PFSK-1 (cell line): ENCODE results near the gene DNAH1.

Experiments
- FOXP2 ChIP-seq: optimal IDR thresholded peaks from 2 replicates; pipeline ENCODE3; 2011; ENCODE audit warnings: borderline replicate concordance, control low read depth, inconsistent platforms; ENCODE audit not compliant: insufficient read depth; ENCODE audit errors: extremely low read length, extremely low read depth
- POLR2AphosphoS5 ChIP-seq: IDR thresholded peaks from 2 replicates; pipeline ENCODE4 v1.6.1; 2012; ENCODE audit warnings: low read depth, mild to moderate bottlenecking, control low read depth, low read length, moderate library complexity
- SIN3A ChIP-seq: IDR thresholded peaks from 2 replicates; pipeline ENCODE4 v1.6.1; 2012; ENCODE audit warnings: mild to moderate bottlenecking, low read length, moderate library complexity, borderline replicate concordance; ENCODE audit not compliant: insufficient read depth
- TAF1 ChIP-seq: IDR thresholded peaks from 2 replicates; pipeline ENCODE4 v1.6.1; 2012; ENCODE audit warnings: low read length, control low read depth, borderline replicate concordance; ENCODE audit not compliant: insufficient read depth
- TF ChIP-seq, protein P1 (sequence below), 2 experiments: IDR thresholded peaks; 2 replicates each; pipeline versions ENCODE4 v1.6.1 to v1.8.0; 2011 to 2012; ENCODE audit warnings: low read depth in 2 of 2, low read length in 2 of 2, control low read depth in 1 of 2, inconsistent platforms in 1 of 2, mild to moderate bottlenecking in 1 of 2, moderate library complexity in 1 of 2; ENCODE audit not compliant: insufficient read depth in 1 of 2

The DNAH1 gene

GRCh38 chr3:52441772-52442332 lies 125.7 kb downstream of the DNAH1 start:
- no peak for TF ChIP-seq POLR2AphosphoS5
- no peak for TF ChIP-seq TAF1
- TF ChIP-seq SIN3A: no peak
- TF ChIP-seq, protein P1, sequence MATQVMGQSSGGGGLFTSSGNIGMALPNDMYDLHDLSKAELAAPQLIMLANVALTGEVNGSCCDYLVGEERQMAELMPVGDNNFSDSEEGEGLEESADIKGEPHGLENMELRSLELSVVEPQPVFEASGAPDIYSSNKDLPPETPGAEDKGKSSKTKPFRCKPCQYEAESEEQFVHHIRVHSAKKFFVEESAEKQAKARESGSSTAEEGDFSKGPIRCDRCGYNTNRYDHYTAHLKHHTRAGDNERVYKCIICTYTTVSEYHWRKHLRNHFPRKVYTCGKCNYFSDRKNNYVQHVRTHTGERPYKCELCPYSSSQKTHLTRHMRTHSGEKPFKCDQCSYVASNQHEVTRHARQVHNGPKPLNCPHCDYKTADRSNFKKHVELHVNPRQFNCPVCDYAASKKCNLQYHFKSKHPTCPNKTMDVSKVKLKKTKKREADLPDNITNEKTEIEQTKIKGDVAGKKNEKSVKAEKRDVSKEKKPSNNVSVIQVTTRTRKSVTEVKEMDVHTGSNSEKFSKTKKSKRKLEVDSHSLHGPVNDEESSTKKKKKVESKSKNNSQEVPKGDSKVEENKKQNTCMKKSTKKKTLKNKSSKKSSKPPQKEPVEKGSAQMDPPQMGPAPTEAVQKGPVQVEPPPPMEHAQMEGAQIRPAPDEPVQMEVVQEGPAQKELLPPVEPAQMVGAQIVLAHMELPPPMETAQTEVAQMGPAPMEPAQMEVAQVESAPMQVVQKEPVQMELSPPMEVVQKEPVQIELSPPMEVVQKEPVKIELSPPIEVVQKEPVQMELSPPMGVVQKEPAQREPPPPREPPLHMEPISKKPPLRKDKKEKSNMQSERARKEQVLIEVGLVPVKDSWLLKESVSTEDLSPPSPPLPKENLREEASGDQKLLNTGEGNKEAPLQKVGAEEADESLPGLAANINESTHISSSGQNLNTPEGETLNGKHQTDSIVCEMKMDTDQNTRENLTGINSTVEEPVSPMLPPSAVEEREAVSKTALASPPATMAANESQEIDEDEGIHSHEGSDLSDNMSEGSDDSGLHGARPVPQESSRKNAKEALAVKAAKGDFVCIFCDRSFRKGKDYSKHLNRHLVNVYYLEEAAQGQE (IDR thresholded peaks at IDR 0.05; ENCODE audit: insufficient read depth in 1 of 2, low read depth in 2 of 2, low read length in 2 of 2): no peak
- TF ChIP-seq FOXP2: no peak

DNA sequence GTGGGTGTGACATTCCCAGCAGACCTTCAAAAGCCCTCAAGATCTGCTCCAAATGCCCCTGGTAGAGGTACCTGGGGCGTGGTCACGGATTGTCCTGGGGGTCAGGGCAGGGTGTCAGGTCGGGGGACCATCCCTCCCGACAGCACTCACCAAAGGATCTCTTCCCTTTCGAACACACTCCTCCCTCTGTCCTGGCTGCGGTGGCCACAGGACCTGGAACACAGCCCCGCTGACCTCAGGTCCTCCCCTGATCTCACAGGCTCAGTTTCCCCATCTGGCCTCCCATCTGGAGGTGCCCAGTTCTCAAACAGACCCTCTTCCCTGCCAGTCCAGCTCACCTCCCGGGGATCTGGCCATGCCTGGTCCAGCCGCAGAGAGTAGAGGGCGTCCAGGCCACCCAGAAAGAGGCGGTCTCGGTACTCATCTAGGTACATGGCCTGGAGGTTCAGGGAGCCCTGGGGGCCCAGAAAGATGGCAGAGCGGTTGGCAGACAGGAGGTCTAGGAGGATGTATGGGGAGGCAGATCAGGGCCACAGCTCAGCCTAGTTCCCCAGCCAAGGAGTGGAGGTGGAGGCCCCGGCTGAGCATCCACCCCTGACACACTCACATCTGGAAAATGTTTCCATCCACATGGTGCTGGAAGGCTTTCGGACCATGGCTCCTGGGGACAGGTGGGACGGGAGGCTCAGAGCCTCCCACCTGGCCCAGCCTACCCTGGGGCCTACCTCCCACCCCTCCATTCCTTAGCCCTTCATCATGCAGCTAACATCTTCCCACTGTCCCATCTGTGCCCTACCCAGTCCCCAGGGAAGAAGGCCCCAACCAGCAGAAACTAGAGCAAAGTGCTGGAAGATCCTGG lies 126.5 kb downstream of the DNAH1 start:
- TF ChIP-seq POLR2AphosphoS5: no peak
- no peak for TF ChIP-seq SIN3A
- TF ChIP-seq, protein P1 (IDR thresholded peaks at IDR 0.05; ENCODE audit: insufficient read depth in 1 of 2, low read depth in 2 of 2, low read length in 2 of 2): no peak
- no peak for TF ChIP-seq FOXP2
- TF ChIP-seq TAF1: no peak

GRCh38 chr3:52443268-52443610 lies 127.1 kb downstream of the DNAH1 start:
- TF ChIP-seq SIN3A (no peak), POLR2AphosphoS5 (no peak), TAF1 (no peak), FOXP2 (no peak)
- TF ChIP-seq, protein P1 (IDR thresholded peaks at IDR 0.05; ENCODE audit: insufficient read depth in 1 of 2, low read depth in 2 of 2, low read length in 2 of 2): no peak

- TF ChIP-seq, protein P1 (IDR thresholded peaks at IDR 0.05; ENCODE audit: insufficient read depth in 1 of 2, low read depth in 2 of 2, low read length in 2 of 2): no peak
- no peak for TF ChIP-seq POLR2AphosphoS5
- TF ChIP-seq TAF1: no peak
- no peak for TF ChIP-seq SIN3A
- no peak for TF ChIP-seq FOXP2
Measured at GRCh38 chr3:52443791-52444687, 127.9 kb downstream of the DNAH1 start.
